ENCODE results near the gene CEP135.

The CEP135 gene

GRCh38 chr4:56051029-56051709 lies 102.4 kb downstream of the CEP135 start:
- DNase-seq (ENCODE audit: low read depth), result no peak
- TF ChIP-seq CTCF (conservative IDR thresholded peaks at IDR 0.05; ENCODE audit: low read length), result no peak
- no peak overlapping the region for H3K4me3 ChIP-seq (ENCODE audit: low read length)

GRCh38 chr4:56051710-56052075 lies 102.9 kb downstream of the CEP135 start:
- TF ChIP-seq CTCF (conservative IDR thresholded peaks at IDR 0.05; ENCODE audit: low read length), result no peak
- no peak for DNase-seq (ENCODE audit: low read depth)
- no peak overlapping the region for H3K4me3 ChIP-seq (ENCODE audit: low read length)

GRCh38 chr4:56052481-56052880 lies 103.7 kb downstream of the CEP135 start:
- DNase-seq (ENCODE audit: low read depth), result no peak
- no peak for TF ChIP-seq CTCF (conservative IDR thresholded peaks at IDR 0.05; ENCODE audit: low read length)
- no peak overlapping the region for H3K4me3 ChIP-seq (ENCODE audit: low read length)

- no peak for TF ChIP-seq CTCF (conservative IDR thresholded peaks at IDR 0.05; ENCODE audit: low read length)
- H3K4me3 ChIP-seq (ENCODE audit: low read length), result no peak overlapping the region
- DNase-seq (ENCODE audit: low read depth), result no peak
Measured at GRCh38 chr4:56052966-56053365, 104.2 kb downstream of the CEP135 start.

- H3K4me3 ChIP-seq (ENCODE audit: low read length), result no peak overlapping the region
- TF ChIP-seq CTCF (conservative IDR thresholded peaks at IDR 0.05; ENCODE audit: low read length), result no peak
- no peak for DNase-seq (ENCODE audit: low read depth)
Measured at GRCh38 chr4:56055027-56055977, 106.6 kb downstream of the CEP135 start.

GRCh38 chr4:56055991-56056390 lies 107.2 kb downstream of the CEP135 start:
- TF ChIP-seq CTCF (conservative IDR thresholded peaks at IDR 0.05; ENCODE audit: low read length), result no peak
- no peak for DNase-seq (ENCODE audit: low read depth)
- no peak overlapping the region for H3K4me3 ChIP-seq (ENCODE audit: low read length)

GRCh38 chr4:56058555-56058954 lies 109.8 kb downstream of the CEP135 start:
- no peak overlapping the region for H3K4me3 ChIP-seq (ENCODE audit: low read length)
- TF ChIP-seq CTCF (conservative IDR thresholded peaks at IDR 0.05; ENCODE audit: low read length), result no peak
- DNase-seq (ENCODE audit: low read depth), result no peak

Data from AG10803 (cell line).